Stimulated activated CD4-positive, alpha-beta T cell treated with anti-CD3 and anti-CD28 coated beads, Interleukin-1b, Interleukin-23, amount 100 ng/mL, for 48 hours (primary cell): ENCODE measurements around the gene NFATC1.

Experiments used
- DNase-seq: peaks from one replicate; pipeline ENCODE4 v3.0.0-alpha.2; 2020

The NFATC1 gene

GRCh38 chr18:79544386-79544963 is 148.7 kb downstream of the NFATC1 start:
- DNase-seq, result no peak

GRCh38 chr18:79545255-79545654 is 149.5 kb downstream of the NFATC1 start:
- DNase-seq, result no peak

GRCh38 chr18:79545736-79546171 is 150.0 kb downstream of the NFATC1 start:
- DNase-seq, result no peak

GRCh38 chr18:79546781-79547272 is 151.1 kb downstream of the NFATC1 start:
- no peak for DNase-seq

GRCh38 chr18:79547413-79548076 is 151.8 kb downstream of the NFATC1 start:
- no peak for DNase-seq

- DNase-seq, result no peak
Observed at GRCh38 chr18:79548077-79548450, 152.3 kb downstream of the NFATC1 start.

GRCh38 chr18:79548621-79548985 is 152.9 kb downstream of the NFATC1 start:
- no peak for DNase-seq

GRCh38 chr18:79548986-79549637 is 153.4 kb downstream of the NFATC1 start:
- DNase-seq, result no peak

GRCh38 chr18:79549638-79550000 is 153.9 kb downstream of the NFATC1 start:
- DNase-seq, result no peak

GRCh38 chr18:79552140-79552631 is 156.5 kb downstream of the NFATC1 start:
- DNase-seq, result no peak

GRCh38 chr18:79552696-79553095 is 157.0 kb downstream of the NFATC1 start:
- no peak for DNase-seq

- no peak for DNase-seq
Observed at GRCh38 chr18:79553154-79553553, 157.4 kb downstream of the NFATC1 start.

GRCh38 chr18:79553696-79554095 is 158.0 kb downstream of the NFATC1 start:
- DNase-seq, result no peak

GRCh38 chr18:79554321-79554720 is 158.6 kb downstream of the NFATC1 start:
- no peak for DNase-seq

GRCh38 chr18:79554945-79555645 is 159.4 kb downstream of the NFATC1 start:
- DNase-seq, result no peak

GRCh38 chr18:79555885-79556284 is 160.2 kb downstream of the NFATC1 start:
- DNase-seq, result no peak

- no peak for DNase-seq
Observed at GRCh38 chr18:79556829-79557585, 161.3 kb downstream of the NFATC1 start.

GRCh38 chr18:79558196-79558932 is 162.6 kb downstream of the NFATC1 start:
- no peak for DNase-seq

GRCh38 chr18:79558933-79559416 is 163.2 kb downstream of the NFATC1 start:
- DNase-seq, result no peak

- no peak for DNase-seq
Observed at GRCh38 chr18:79559436-79559835, 163.7 kb downstream of the NFATC1 start.

GRCh38 chr18:79560042-79560860 is 164.5 kb downstream of the NFATC1 start:
- no peak for DNase-seq
